ENCODE results near the gene HHIPL1.

DNA sequence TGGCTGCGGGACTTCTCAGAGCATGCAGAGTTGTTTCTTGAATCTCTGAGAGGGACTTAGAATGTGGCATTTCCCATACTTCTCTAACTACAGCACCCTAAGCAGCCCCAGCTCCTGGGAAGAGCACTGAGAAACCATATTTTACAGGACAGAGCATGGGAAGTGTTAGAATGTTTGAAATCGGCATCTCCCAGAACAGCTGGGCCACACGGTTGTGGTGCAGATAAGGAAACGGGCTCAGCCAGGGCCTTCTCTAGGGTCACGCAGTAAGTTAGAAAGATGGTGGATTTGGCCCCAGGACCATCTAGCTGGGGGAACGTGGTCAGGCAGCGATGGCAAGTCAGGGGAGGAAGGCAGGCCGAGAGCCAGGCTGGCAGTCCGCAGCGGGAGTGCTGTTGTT, 10.5 kb upstream of the HHIPL1 start:
- TF ChIP-seq, protein P1, sequence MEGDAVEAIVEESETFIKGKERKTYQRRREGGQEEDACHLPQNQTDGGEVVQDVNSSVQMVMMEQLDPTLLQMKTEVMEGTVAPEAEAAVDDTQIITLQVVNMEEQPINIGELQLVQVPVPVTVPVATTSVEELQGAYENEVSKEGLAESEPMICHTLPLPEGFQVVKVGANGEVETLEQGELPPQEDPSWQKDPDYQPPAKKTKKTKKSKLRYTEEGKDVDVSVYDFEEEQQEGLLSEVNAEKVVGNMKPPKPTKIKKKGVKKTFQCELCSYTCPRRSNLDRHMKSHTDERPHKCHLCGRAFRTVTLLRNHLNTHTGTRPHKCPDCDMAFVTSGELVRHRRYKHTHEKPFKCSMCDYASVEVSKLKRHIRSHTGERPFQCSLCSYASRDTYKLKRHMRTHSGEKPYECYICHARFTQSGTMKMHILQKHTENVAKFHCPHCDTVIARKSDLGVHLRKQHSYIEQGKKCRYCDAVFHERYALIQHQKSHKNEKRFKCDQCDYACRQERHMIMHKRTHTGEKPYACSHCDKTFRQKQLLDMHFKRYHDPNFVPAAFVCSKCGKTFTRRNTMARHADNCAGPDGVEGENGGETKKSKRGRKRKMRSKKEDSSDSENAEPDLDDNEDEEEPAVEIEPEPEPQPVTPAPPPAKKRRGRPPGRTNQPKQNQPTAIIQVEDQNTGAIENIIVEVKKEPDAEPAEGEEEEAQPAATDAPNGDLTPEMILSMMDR (IDR thresholded peaks at IDR 0.05; ENCODE audit: poor library complexity), result no peak
- TF ChIP-seq EZH2phosphoT487 (IDR thresholded peaks at IDR 0.05; ENCODE audit: low read depth, severe bottlenecking, unreplicated experiment) (no peak), EZH2 (IDR thresholded peaks at IDR 0.05; ENCODE audit: borderline replicate concordance) (no peak)
